Osteocyte (in vitro differentiated cells): ENCODE data around the gene CXCL8. TPM values are rescaled to one million over a fixed set of nuclear protein-coding genes. Genes with fewer than 3 reads are reported as not detected.

ENCODE experiments used
- DNase-seq: peaks from one replicate; pipeline ENCODE4 v3.0.0; 2021; ENCODE audit warnings: mixed read lengths; ENCODE audit not compliant: unreplicated experiment; ENCODE audit errors: extremely low spot score
- H3K27ac Mint-ChIP-seq: one replicate; pipeline ENCODE4 v1.8.0; 2021; ENCODE audit warnings: mild to moderate bottlenecking, mixed read lengths; ENCODE audit not compliant: unreplicated experiment
- H3K27me3 Mint-ChIP-seq: one replicate; pipeline ENCODE4 v1.8.0; 2021; ENCODE audit warnings: mixed read lengths; ENCODE audit not compliant: unreplicated experiment
- H3K36me3 Mint-ChIP-seq: one replicate; pipeline ENCODE4 v1.8.0; 2021; ENCODE audit warnings: mixed read lengths; ENCODE audit not compliant: unreplicated experiment
- H3K4me1 Mint-ChIP-seq: one replicate; pipeline ENCODE4 v1.8.0; 2021; ENCODE audit warnings: mixed read lengths; ENCODE audit not compliant: unreplicated experiment
- H3K4me3 Mint-ChIP-seq: one replicate; pipeline ENCODE4 v1.8.0; 2021; ENCODE audit warnings: mild to moderate bottlenecking, moderate library complexity, mixed read lengths; ENCODE audit not compliant: unreplicated experiment
- H3K9me3 Mint-ChIP-seq: one replicate; pipeline ENCODE4 v1.8.0; 2021; ENCODE audit warnings: mixed read lengths; ENCODE audit not compliant: unreplicated experiment
- CTCF ChIP-seq: fragments of 200-600 bp; sonication (generic); IDR thresholded peaks from 2 replicates; pipeline ENCODE4 v1.5.0; 2021; ENCODE audit warnings: antibody characterized with exemption, mild to moderate bottlenecking, moderate library complexity
- total RNA-seq: library from RNA; stranded (reverse); gene quantifications from 2 replicates; pipeline ENCODE4 v1.2.1, GENCODE V29; 2021

The CXCL8 gene
- total RNA-seq, 1 donor from 2014 or later, result 32.4 TPM

- H3K4me1 Mint-ChIP-seq, result peaks cover 65% of the 10 kb centered on the region
- H3K36me3 Mint-ChIP-seq, result no peaks in the 10 kb centered on the region
- H3K4me3 Mint-ChIP-seq, result no peak overlapping the region
- H3K9me3 Mint-ChIP-seq, result no peaks in the 10 kb centered on the region
- peak overlapping the region; percentile 98 for H3K27ac Mint-ChIP-seq
- TF ChIP-seq CTCF, result no peak
- no peak for DNase-seq
- H3K27me3 Mint-ChIP-seq, result no peaks in the 10 kb centered on the region
Measured at GRCh38 chr4:73704314-73705055, 35.9 kb upstream of the CXCL8 start.

DNA sequence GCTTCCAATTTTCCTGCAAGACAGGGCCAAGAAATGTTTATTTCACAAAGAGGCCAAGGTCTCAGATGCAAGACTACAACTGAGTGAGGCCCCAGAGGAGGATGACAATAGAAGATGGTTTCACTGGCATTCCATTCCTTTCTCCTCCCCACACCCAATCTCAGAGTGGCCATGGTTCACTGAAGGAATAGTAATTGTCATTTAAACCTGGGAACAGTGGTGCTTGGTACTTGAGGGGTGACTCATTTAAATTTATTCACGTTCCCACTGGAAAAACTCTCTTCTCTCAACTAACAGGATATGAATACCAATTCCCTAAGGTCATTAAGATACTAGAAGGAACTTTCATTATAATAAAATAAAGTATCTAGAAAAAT lies 35.3 kb upstream of the CXCL8 start:
- TF ChIP-seq CTCF, result no peak
- Mint-ChIP-seq H3K4me1 (peaks cover 70% of the 10 kb centered on the region), H3K36me3 (no peaks in the 10 kb centered on the region), H3K4me3 (no peak overlapping the region), H3K9me3 (no peaks in the 10 kb centered on the region), H3K27me3 (no peaks in the 10 kb centered on the region), H3K27ac (peak overlapping the region; percentile 98)
- no peak for DNase-seq

GRCh38 chr4:73705721-73706120 lies 34.6 kb upstream of the CXCL8 start:
- no peak overlapping the region for H3K4me3 Mint-ChIP-seq
- TF ChIP-seq CTCF, result no peak
- H3K27ac Mint-ChIP-seq, result peak overlapping the region; percentile 71
- H3K9me3 Mint-ChIP-seq, result no peaks in the 10 kb centered on the region
- H3K4me1 Mint-ChIP-seq, result peaks cover 70% of the 10 kb centered on the region
- no peak for DNase-seq
- no peaks in the 10 kb centered on the region for H3K27me3 Mint-ChIP-seq
- no peaks in the 10 kb centered on the region for H3K36me3 Mint-ChIP-seq

- Mint-ChIP-seq H3K27me3 (no peaks in the 10 kb centered on the region), H3K36me3 (no peaks in the 10 kb centered on the region), H3K9me3 (no peaks in the 10 kb centered on the region), H3K4me3 (no peak overlapping the region), H3K27ac (no peak overlapping the region), H3K4me1 (peaks cover 62% of the 10 kb centered on the region)
- DNase-seq, result no peak
- no peak for TF ChIP-seq CTCF
Measured at GRCh38 chr4:73706811-73707210, 33.6 kb upstream of the CXCL8 start.

DNA sequence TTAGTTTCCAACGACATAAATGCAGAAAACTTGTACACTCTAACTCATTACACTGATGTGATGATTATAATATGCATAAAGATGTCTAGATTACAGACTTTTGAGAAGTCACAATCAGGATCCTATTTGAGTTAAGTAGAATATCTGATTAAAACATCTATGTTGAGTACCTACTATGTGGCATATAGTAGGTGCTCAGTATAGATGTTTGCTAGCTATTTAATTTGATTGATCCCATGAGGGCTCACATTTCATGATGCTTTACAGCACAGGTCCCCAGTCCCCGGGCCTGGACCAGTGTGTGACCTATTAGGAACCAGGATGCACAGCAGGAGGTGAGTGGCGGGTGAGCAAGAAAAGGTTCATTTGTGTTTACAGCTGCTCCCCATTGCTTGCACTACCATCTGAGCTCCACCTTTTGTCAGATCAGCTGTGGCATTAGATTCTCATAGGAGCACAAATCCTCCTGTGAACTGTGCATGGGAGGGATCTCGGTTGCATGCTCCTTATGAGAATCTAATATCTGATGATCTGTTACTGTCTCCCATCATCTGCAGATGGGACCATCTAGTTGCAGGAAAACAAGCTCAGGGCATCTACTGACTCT lies 33.0 kb upstream of the CXCL8 start:
- TF ChIP-seq CTCF, result no peak
- Mint-ChIP-seq H3K27ac (peak overlapping the region; percentile 78), H3K4me1 (peaks cover 60% of the 10 kb centered on the region), H3K9me3 (no peaks in the 10 kb centered on the region), H3K4me3 (no peak overlapping the region), H3K27me3 (no peaks in the 10 kb centered on the region), H3K36me3 (no peaks in the 10 kb centered on the region)
- DNase-seq, result no peak
